ENCODE measurements around the gene ZIC4.

Gene ZIC4

DNA sequence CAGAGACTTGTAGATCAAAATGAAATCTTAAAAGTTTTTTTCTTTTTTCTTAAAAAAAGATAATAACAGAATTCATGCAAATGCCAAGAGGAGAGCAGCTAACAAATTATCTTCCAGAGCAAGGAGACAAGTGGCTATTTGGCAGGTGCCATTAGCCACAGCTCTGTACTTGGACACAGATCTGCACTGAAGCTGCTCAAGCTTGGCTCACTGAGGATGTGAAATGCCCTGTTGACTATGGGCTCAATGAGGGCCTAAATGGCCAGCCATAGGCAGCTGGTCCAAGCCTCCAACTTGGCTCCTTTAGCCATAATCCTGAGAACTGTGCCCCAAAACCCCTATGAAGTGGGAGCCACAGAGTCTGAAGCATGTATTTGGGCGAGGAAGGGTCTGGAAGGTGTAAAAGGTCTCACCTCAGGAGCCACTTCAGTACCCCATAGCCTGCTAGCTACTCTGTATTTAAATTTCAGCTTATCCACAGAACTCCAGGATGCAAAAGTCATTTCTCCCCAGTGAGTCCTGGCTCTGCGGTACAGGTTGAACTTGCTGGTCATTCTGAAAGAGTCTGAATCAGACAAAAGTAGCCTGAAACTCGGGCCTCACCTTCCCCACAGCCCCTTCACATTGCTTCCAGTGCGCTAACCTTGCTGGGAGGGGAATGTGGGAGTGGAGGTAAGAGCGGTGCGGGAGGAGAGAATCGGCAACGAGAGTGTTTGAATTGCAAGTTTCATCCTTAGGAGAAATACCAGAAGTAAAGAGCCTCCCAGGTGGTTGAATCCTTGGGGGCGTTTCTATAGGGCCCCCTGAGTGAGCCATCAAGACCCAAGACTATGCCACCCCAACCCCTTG lies 48.0 kb downstream of the ZIC4 start:
- H3K27ac ChIP-seq: no peak overlapping the region
- no peak for TF ChIP-seq ZFX (IDR thresholded peaks at IDR 0.05)
- TF ChIP-seq, protein P1, sequence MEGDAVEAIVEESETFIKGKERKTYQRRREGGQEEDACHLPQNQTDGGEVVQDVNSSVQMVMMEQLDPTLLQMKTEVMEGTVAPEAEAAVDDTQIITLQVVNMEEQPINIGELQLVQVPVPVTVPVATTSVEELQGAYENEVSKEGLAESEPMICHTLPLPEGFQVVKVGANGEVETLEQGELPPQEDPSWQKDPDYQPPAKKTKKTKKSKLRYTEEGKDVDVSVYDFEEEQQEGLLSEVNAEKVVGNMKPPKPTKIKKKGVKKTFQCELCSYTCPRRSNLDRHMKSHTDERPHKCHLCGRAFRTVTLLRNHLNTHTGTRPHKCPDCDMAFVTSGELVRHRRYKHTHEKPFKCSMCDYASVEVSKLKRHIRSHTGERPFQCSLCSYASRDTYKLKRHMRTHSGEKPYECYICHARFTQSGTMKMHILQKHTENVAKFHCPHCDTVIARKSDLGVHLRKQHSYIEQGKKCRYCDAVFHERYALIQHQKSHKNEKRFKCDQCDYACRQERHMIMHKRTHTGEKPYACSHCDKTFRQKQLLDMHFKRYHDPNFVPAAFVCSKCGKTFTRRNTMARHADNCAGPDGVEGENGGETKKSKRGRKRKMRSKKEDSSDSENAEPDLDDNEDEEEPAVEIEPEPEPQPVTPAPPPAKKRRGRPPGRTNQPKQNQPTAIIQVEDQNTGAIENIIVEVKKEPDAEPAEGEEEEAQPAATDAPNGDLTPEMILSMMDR (conservative IDR thresholded peaks at IDR 0.05): no peak

GRCh38 chr3:147356909-147357900 lies 49.1 kb downstream of the ZIC4 start:
- TF ChIP-seq, protein P1 (conservative IDR thresholded peaks at IDR 0.05): peak; percentile 31
- no peak for TF ChIP-seq ZFX (IDR thresholded peaks at IDR 0.05)
- no peak overlapping the region for H3K27ac ChIP-seq

- no peak overlapping the region for H3K27ac ChIP-seq
- TF ChIP-seq, protein P1 (conservative IDR thresholded peaks at IDR 0.05): no peak
- no peak for TF ChIP-seq ZFX (IDR thresholded peaks at IDR 0.05)
These were observed 50.0 kb downstream of the ZIC4 start for GRCh38 chr3:147356145-147356908.

GRCh38 chr3:147355753-147356090 lies 50.6 kb downstream of the ZIC4 start:
- H3K27ac ChIP-seq: no peak overlapping the region
- TF ChIP-seq ZFX (IDR thresholded peaks at IDR 0.05): no peak
- TF ChIP-seq, protein P1 (conservative IDR thresholded peaks at IDR 0.05): no peak

DNA sequence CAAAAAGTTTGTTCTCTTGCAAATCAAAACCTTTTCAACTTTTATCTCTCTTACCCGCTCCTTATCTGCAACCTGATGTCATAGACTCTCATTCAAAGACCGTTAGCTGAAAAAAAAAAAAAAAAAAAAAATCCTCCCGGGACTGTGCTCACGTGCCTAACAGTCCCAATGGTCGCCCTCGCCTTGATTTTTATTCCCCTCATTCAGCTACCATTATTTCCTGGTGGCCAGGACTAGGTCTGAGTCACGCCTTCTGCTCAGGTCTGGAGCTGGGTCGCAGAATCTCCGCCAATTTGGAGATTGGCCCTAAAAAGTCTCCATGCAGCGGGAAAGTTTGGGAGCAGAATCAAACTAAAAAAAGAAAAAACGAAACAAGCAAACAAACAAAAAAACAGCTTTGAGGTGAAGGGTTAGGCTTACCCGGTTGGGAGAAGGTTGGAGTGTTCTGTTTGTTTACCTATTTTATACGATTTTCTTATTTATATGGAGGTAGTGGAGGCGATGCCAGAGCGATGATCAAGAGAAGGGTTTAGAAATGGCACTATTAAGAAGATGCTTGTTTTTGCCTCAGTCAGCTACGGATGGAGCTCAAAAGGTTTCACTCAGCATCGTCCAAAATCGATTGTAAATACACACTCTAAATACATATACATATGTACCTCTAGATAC lies 51.1 kb downstream of the ZIC4 start:
- TF ChIP-seq ZFX (IDR thresholded peaks at IDR 0.05): no peak
- no peak overlapping the region for H3K27ac ChIP-seq

GRCh38 chr3:147354623-147355022 lies 51.7 kb downstream of the ZIC4 start:
- no peak overlapping the region for H3K27ac ChIP-seq
- TF ChIP-seq, protein P1 (conservative IDR thresholded peaks at IDR 0.05): no peak
- no peak for TF ChIP-seq ZFX (IDR thresholded peaks at IDR 0.05)

- H3K27ac ChIP-seq: no peak overlapping the region
- no peak for TF ChIP-seq ZFX (IDR thresholded peaks at IDR 0.05)
- TF ChIP-seq, protein P1 (conservative IDR thresholded peaks at IDR 0.05): no peak
These were observed 55.0 kb downstream of the ZIC4 start for GRCh38 chr3:147351301-147351700.
